K562 (cell line): ENCODE results near the gene BBX. TPM values are rescaled to one million over a fixed set of nuclear protein-coding genes. Genes with fewer than 3 reads are reported as not detected.

Source experiments
- ATAC-seq: fragments of 200-7000 bp; cut with Tn5 transposase; 3 replicates; pipeline ENCODE4 v1.9.1; 2020; ENCODE audit warnings: moderate library complexity
- BruUV-seq: library from RNA; stranded (reverse); fragments of 400-500 nt; replicated peaks from 2 replicates; lab custom pipeline; 2021; lab: Mats Ljungman, UMichigan
- CTCF ChIA-PET: fragments of 300-600 bp; formaldehyde crosslinking; extraction: SDS; loops from one replicate; lab custom pipeline; 2021; ENCODE audit warnings: low intra/inter-chr PET ratio; lab: Yijun Ruan, JAX
- POLR2A ChIA-PET: fragments of 300-600, 350-650 bp; sonication (Branson Sonifier 250); formaldehyde crosslinking; extraction: SDS; loops from one replicate; lab custom pipeline; 2021; ENCODE audit warnings: antibody characterized with exemption, inconsistent platforms; lab: Yijun Ruan, JAX
- DNase-seq, 4 experiments: peaks; one replicate each; pipeline versions ENCODE4 v3.0.0 to v3.0.0-alpha.2; 2011 to 2018; ENCODE audit warnings: low spot score in 3 of 4, mixed read lengths in 3 of 4; ENCODE audit errors: extremely low read depth in 1 of 4
- FAIRE-seq: peaks from 2 replicates; lab custom pipeline; 2011; peaks lifted over from hg19 to GRCh38; lab: Jason Lieb, UNC
- H2AFZ ChIP-seq: 2 replicates; pipeline ENCODE4 v1.6.0; 2011; ENCODE audit warnings: low read depth, low read length, control low read depth, inconsistent platforms
- H3K27ac ChIP-seq: fragments of 200-600 bp; 3 replicates; pipeline ENCODE4 v1.8.0; 2011; ENCODE audit warnings: low read depth, mild to moderate bottlenecking, control low read depth, inconsistent platforms, low read length, moderate library complexity, mixed read lengths; ENCODE audit errors: extremely low read depth
- H3K27me3 ChIP-seq, 2 experiments: fragments of 300-600 bp in 1 of 2; 2 replicates in 1 of 2; 3 replicates in 1 of 2; pipeline versions ENCODE4 v1.6.0 to v1.8.0; 2011; ENCODE audit warnings: inconsistent platforms in 2 of 2, low read length in 2 of 2, mild to moderate bottlenecking in 1 of 2, mixed read lengths in 1 of 2, moderate library complexity in 1 of 2; ENCODE audit not compliant: control insufficient read depth in 2 of 2, insufficient read depth in 2 of 2
- H3K36me3 ChIP-seq: fragments of 300-600 bp; 3 replicates; pipeline ENCODE4 v1.8.0; 2011; ENCODE audit warnings: mild to moderate bottlenecking, low read length, inconsistent platforms; ENCODE audit not compliant: control insufficient read depth, insufficient read depth
- H3K4me1 ChIP-seq, 2 experiments: fragments of 200-600 bp in 1 of 2; replicated peaks in 1 of 2; 2 replicates in 1 of 2; 3 replicates in 1 of 2; pipeline versions ENCODE4 v1.5.1 to v1.8.0; 2011; ENCODE audit warnings: inconsistent platforms in 2 of 2, low read length in 2 of 2, mild to moderate bottlenecking in 1 of 2, mixed read lengths in 1 of 2, moderate library complexity in 1 of 2; ENCODE audit not compliant: control insufficient read depth in 2 of 2, insufficient read depth in 2 of 2
- H3K4me2 ChIP-seq: 2 replicates; pipeline ENCODE4 v1.6.1; 2011; ENCODE audit warnings: low read length, control low read depth, inconsistent platforms, mixed read lengths; ENCODE audit not compliant: insufficient read depth
- H3K4me3 ChIP-seq: fragments of 200-600 bp; sonication (generic), shearing (Covaris generic); 2 replicates; pipeline ENCODE4 v1.5.1; 2016; ENCODE audit warnings: control low read depth, inconsistent platforms
- H3K79me2 ChIP-seq: fragments of 200-600 bp; 3 replicates; pipeline ENCODE4 v1.8.0; 2011; ENCODE audit warnings: low read length, inconsistent platforms; ENCODE audit not compliant: control insufficient read depth, insufficient read depth
- H3K9ac ChIP-seq, 2 experiments: 2 replicates each; pipeline versions ENCODE4 v1.6.0 to v1.6.1; 2011; ENCODE audit warnings: low read depth in 2 of 2, low read length in 2 of 2, control low read depth in 1 of 2, inconsistent platforms in 1 of 2, mild to moderate bottlenecking in 1 of 2, mixed read lengths in 1 of 2; ENCODE audit not compliant: insufficient read depth in 1 of 2
- H3K9me1 ChIP-seq: one replicate; pipeline ENCODE4 v1.6.0; 2011; ENCODE audit warnings: inconsistent platforms, mild to moderate bottlenecking, low read length, moderate library complexity; ENCODE audit not compliant: control insufficient read depth, insufficient read depth
- H3K9me3 ChIP-seq: replicated peaks from 2 replicates; pipeline ENCODE4 v1.5.1; 2011; ENCODE audit warnings: low read depth, low read length, inconsistent platforms; ENCODE audit not compliant: control insufficient read depth, insufficient read depth
- H4K20me1 ChIP-seq: replicated peaks from 2 replicates; pipeline ENCODE4 v1.6.1; 2011; ENCODE audit warnings: low read length, inconsistent platforms, mixed read lengths; ENCODE audit not compliant: control insufficient read depth, insufficient read depth
- BCOR ChIP-seq: fragments of 450-650 bp; IDR thresholded peaks from 2 replicates; pipeline ENCODE4 v1.6.1; 2016
- CCNT2 ChIP-seq: IDR thresholded peaks from 2 replicates; pipeline ENCODE4 v1.6.1; 2011; ENCODE audit warnings: borderline replicate concordance, low read depth, mild to moderate bottlenecking, moderate library complexity, mixed read lengths, low read length; ENCODE audit not compliant: insufficient read length; ENCODE audit errors: extremely low read depth
- CREM ChIP-seq: IDR thresholded peaks from 2 replicates; pipeline ENCODE4 v1.6.1; 2014; ENCODE audit warnings: antibody characterized with exemption, low read depth
- LCOR ChIP-seq: sonication (generic); formaldehyde crosslinking; IDR thresholded peaks from 2 replicates; pipeline ENCODE4 v1.8.0; 2022; ENCODE audit warnings: mild to moderate bottlenecking, missing genetic modification reagents
- LEF1 ChIP-seq: fragments of 450-650 bp; IDR thresholded peaks from 2 replicates; pipeline ENCODE4 v1.6.1; 2016; ENCODE audit warnings: mild to moderate bottlenecking
- MBD2 ChIP-seq: sonication (generic); IDR thresholded peaks from 2 replicates; pipeline ENCODE4 v1.6.1; 2016; ENCODE audit warnings: low read depth, borderline replicate concordance
- MCM7 ChIP-seq, 2 experiments: fragments of 450-650 bp; IDR thresholded peaks; 2 replicates each; pipeline ENCODE4 v1.6.1; 2016 to 2018
- NR0B1 ChIP-seq: fragments of 450-650 bp; IDR thresholded peaks from one replicate; pipeline ENCODE4 v1.6.1; 2018; ENCODE audit warnings: mild to moderate bottlenecking, moderate library complexity; ENCODE audit not compliant: partially characterized antibody
- PATZ1 ChIP-seq: fragments of 250-450 bp; sonication (Bioruptor Pico); IDR thresholded peaks from 2 replicates; pipeline ENCODE4 v1.5.0; 2020; ENCODE audit warnings: mild to moderate bottlenecking, borderline replicate concordance
- PHB2 ChIP-seq: fragments of 450-650 bp; IDR thresholded peaks from 2 replicates; pipeline ENCODE4 v1.6.1; 2017; ENCODE audit warnings: low read depth
- PPARD ChIP-seq: fragments of 250-450 bp; sonication (Bioruptor Pico); IDR thresholded peaks from 2 replicates; pipeline ENCODE4 v1.8.0; 2022; ENCODE audit warnings: inconsistent platforms, mild to moderate bottlenecking, moderate library complexity
- RBM22 ChIP-seq: fragments of 200-400 bp; formaldehyde crosslinking; IDR thresholded peaks from 2 replicates; pipeline ENCODE4 v1.6.1; 2018; ENCODE audit warnings: low read length, low read depth; ENCODE audit not compliant: poor library complexity, severe bottlenecking
- STAT5B ChIP-seq: fragments of 250-450 bp; sonication (Bioruptor Pico); IDR thresholded peaks from 2 replicates; pipeline ENCODE4 v1.8.0; 2021; ENCODE audit warnings: mild to moderate bottlenecking, inconsistent platforms
- TBP ChIP-seq: optimal IDR thresholded peaks from 2 replicates; pipeline ENCODE3; 2011; ENCODE audit warnings: low read depth, low read length, improper control_type of control experiment
- ZBTB26 ChIP-seq: fragments of 450-650 bp; formaldehyde crosslinking; IDR thresholded peaks from 2 replicates; pipeline ENCODE4 v1.4.0; 2022; ENCODE audit warnings: missing genetic modification characterization
- WGBS: fragments of 100-300 bp; shearing (Covaris generic); methylation state at CpG from one replicate; pipeline ENCODE4 v1.1.6; 2016; ENCODE audit warnings: low coverage, mixed read lengths; ENCODE audit not compliant: insufficient coverage; ENCODE audit errors: missing lambda C conversion rate; 5-methylcytosine and 5-hydroxymethylcytosine counted together
- in situ Hi-C: fragments of 300-500 bp; cut with MboI; formaldehyde crosslinking; loops from 4 replicates; pipeline ENCODE4 v1.15.0; 2018; ENCODE audit warnings: inconsistent platforms, mixed read lengths
- intact Hi-C: fragments of 100-400 bp; cut with micrococcal nuclease; formaldehyde crosslinking; loops from 2 replicates; pipeline ENCODE4 v1.14.2; 2022
- polyA plus RNA-seq, 8 experiments: library from polyadenylated mRNA; depleted of rRNA in 4 of 8; stranded (reverse) in 5 of 8; unstranded in 3 of 8; fragments of >200 nt; fragmentation: Nextera tagmentation in 2 of 8; fragmentation: Illumina TruSeq in 1 of 8; extraction: Ambion mirVana in 2 of 8; extraction: Trizol in 1 of 8; gene quantifications; 2 replicates each; pipeline versions ENCODE4 v1.2.1 to v1.2.3, GENCODE V29; 2011 to 2014; ENCODE audit warnings: inconsistent platforms in 1 of 8, missing spikeins in 1 of 8
- total RNA-seq, 7 experiments: library from RNA; depleted of rRNA in 6 of 7; stranded (reverse); fragments of >200 nt in 6 of 7; fragmentation: Illumina TruSeq in 2 of 7; extraction: Trizol in 2 of 7; gene quantifications; 2 replicates each; pipeline versions ENCODE4 v1.2.1 to v1.2.3, GENCODE V29; 2011 to 2021; ENCODE audit warnings: low replicate concordance in 1 of 7

The BBX gene
- total and polyA plus RNA-seq, 9 of the 15 experiments (the other 6 are each of a cell fraction or from before 2014, with no cell fraction given), result 4.9 to 19.5 (median 11.8) TPM

GRCh38 chr3:107753976-107754375 lies 231.2 kb downstream of the BBX start:
- 27% methylated on average over 4 of the region's 4 CpGs for WGBS
- no peak for FAIRE-seq
- H3K36me3 ChIP-seq, result no peaks in the 10 kb centered on the region

More at GRCh38 chr3:107753976-107754375, 231.2 kb downstream of the BBX start:
- H3K9me1 ChIP-seq, result no peaks in the 10 kb centered on the region
- in situ Hi-C loops (no loop called here), intact Hi-C loops (loop anchor here (2.0 kb wide), 1 partner anchor 93 kb away; no protein-coding TSS in a partner anchor)
- POLR2A ChIA-PET, result no interaction called here
- no peaks in the 10 kb centered on the region for H3K9me3 ChIP-seq
- H3K4me1 ChIP-seq, result no peaks in the 10 kb centered on the region
- H3K9ac ChIP-seq, result no peak overlapping the region
- no peak overlapping the region for H2AFZ ChIP-seq
- H4K20me1 ChIP-seq, result 0 out of 2 replicates have a peak, but pooled peaks cover 2% of the 10 kb centered on the region
- no peak overlapping the region for H3K4me3 ChIP-seq
- no peak for DNase-seq
- no peak for ATAC-seq
- H3K27me3 ChIP-seq, result no peaks in the 10 kb centered on the region
- H3K79me2 ChIP-seq, result no peaks in the 10 kb centered on the region
- CTCF ChIA-PET, result interaction anchor here (0.5 kb wide), 1 partner anchor 16 kb away, joined by 3 read pairs; no protein-coding TSS in a partner anchor
- H3K4me2 ChIP-seq, result no peak overlapping the region
- no TSS peak for BruUV-seq
- no peak overlapping the region for H3K27ac ChIP-seq
- TF ChIP-seq CREM (no peak), BCOR (no peak), PHB2 (no peak), STAT5B (CRISPR knock-in tag) (no peak), PPARD (CRISPR knock-in tag) (no peak), TBP (no peak), NR0B1 (no peak), PATZ1 (no peak), LCOR (CRISPR knock-in tag) (no peak), LEF1 (no peak), MCM7 (IDR thresholded peaks at IDR 0.05) (no peak), ZBTB26 (CRISPR knock-in tag) (no peak), CCNT2 (no peak), MBD2 (no peak), RBM22 (no peak)
